Endothelial cell (in vitro differentiated cells): Measurements from ENCODE around the gene TM7SF3. TPM values are rescaled to one million over a fixed set of nuclear protein-coding genes. Genes with fewer than 3 reads are reported as not detected.
"Not testable (repeated sequence)": the region's sequence is repeated elsewhere in the genome, so short reads cannot be mapped to it uniquely, and the experiment has no call there.

Experiments used
- DNase-seq: peaks from one replicate; pipeline ENCODE4 v3.0.0; 2021; ENCODE audit warnings: low spot score
- H3K27ac Mint-ChIP-seq: one replicate; pipeline ENCODE4 v1.8.0; 2021; ENCODE audit warnings: mixed read lengths, inconsistent platforms; ENCODE audit not compliant: unreplicated experiment
- H3K27me3 Mint-ChIP-seq: one replicate; pipeline ENCODE4 v1.8.0; 2021; ENCODE audit warnings: mild to moderate bottlenecking, moderate library complexity, mixed read lengths, inconsistent platforms; ENCODE audit not compliant: unreplicated experiment
- H3K36me3 Mint-ChIP-seq: one replicate; pipeline ENCODE4 v1.8.0; 2021; ENCODE audit warnings: mild to moderate bottlenecking, low read depth, mixed read lengths, inconsistent platforms; ENCODE audit not compliant: unreplicated experiment
- H3K4me1 Mint-ChIP-seq: one replicate; pipeline ENCODE4 v1.8.0; 2021; ENCODE audit warnings: mild to moderate bottlenecking, mixed read lengths, inconsistent platforms; ENCODE audit not compliant: unreplicated experiment
- H3K4me3 Mint-ChIP-seq: one replicate; pipeline ENCODE4 v1.8.0; 2021; ENCODE audit warnings: mild to moderate bottlenecking, mixed read lengths, inconsistent platforms; ENCODE audit not compliant: unreplicated experiment
- H3K9me3 Mint-ChIP-seq: one replicate; pipeline ENCODE4 v1.8.0; 2021; ENCODE audit warnings: mixed read lengths, inconsistent platforms; ENCODE audit not compliant: unreplicated experiment
- total RNA-seq: library from RNA; stranded (reverse); fragmentation: NEBNext Ultra II Directional; extraction: Animal tissue kit (Norgen Biotek cat#: 25700); gene quantifications from one replicate; pipeline ENCODE4 v1.2.1, GENCODE V29; 2021; ENCODE audit not compliant: unreplicated experiment
- TF ChIP-seq, protein P1 (sequence below): fragments of 200-600 bp; sonication (generic); IDR thresholded peaks from one replicate; pipeline ENCODE4 v1.5.0; 2021; ENCODE audit warnings: antibody characterized with exemption; ENCODE audit not compliant: unreplicated experiment

TM7SF3 gene
- total RNA-seq, 1 donor from 2014 or later, result 72.9 TPM

- no peak overlapping the region for H3K27ac Mint-ChIP-seq
- peaks cover 17% of the 10 kb centered on the region for H3K36me3 Mint-ChIP-seq
- TF ChIP-seq, protein P1, sequence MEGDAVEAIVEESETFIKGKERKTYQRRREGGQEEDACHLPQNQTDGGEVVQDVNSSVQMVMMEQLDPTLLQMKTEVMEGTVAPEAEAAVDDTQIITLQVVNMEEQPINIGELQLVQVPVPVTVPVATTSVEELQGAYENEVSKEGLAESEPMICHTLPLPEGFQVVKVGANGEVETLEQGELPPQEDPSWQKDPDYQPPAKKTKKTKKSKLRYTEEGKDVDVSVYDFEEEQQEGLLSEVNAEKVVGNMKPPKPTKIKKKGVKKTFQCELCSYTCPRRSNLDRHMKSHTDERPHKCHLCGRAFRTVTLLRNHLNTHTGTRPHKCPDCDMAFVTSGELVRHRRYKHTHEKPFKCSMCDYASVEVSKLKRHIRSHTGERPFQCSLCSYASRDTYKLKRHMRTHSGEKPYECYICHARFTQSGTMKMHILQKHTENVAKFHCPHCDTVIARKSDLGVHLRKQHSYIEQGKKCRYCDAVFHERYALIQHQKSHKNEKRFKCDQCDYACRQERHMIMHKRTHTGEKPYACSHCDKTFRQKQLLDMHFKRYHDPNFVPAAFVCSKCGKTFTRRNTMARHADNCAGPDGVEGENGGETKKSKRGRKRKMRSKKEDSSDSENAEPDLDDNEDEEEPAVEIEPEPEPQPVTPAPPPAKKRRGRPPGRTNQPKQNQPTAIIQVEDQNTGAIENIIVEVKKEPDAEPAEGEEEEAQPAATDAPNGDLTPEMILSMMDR, result no peak
- H3K9me3 Mint-ChIP-seq, result no peaks in the 10 kb centered on the region
- no peak for DNase-seq
- no peaks in the 10 kb centered on the region for H3K4me1 Mint-ChIP-seq
- H3K27me3 Mint-ChIP-seq, result no peaks in the 10 kb centered on the region
- no peak overlapping the region for H3K4me3 Mint-ChIP-seq
Observed at GRCh38 chr12:26966842-26967241, 47.3 kb downstream of the TM7SF3 start.

DNA sequence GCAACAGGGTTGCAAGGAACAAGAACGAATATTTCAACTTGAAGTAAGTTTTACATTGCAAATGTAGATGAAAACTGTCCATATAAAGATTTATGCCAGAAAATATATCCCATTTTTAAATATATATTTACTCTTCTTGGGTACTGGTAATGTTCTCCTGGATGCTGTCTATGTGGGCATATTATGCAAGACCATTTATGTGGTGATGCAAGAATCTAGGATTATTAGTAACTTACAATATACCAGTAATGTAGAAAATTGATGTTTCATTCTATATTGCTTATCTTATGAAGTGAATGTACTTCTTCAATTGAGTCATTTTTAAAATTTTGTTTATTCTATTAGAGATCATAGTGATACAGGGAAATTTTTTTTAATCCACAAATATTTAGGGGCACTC is 50.8 kb downstream of the TM7SF3 start:
- Mint-ChIP-seq H3K9me3 (no peaks in the 10 kb centered on the region), H3K4me1 (no peaks in the 10 kb centered on the region), H3K27ac (no peak overlapping the region), H3K27me3 (no peaks in the 10 kb centered on the region), H3K36me3 (peaks cover 14% of the 10 kb centered on the region), H3K4me3 (no peak overlapping the region)
- DNase-seq, result no peak
- TF ChIP-seq, protein P1, result no peak

GRCh38 chr12:26961803-26962202 is 52.4 kb downstream of the TM7SF3 start:
- Mint-ChIP-seq H3K27ac (no peak overlapping the region), H3K27me3 (no peaks in the 10 kb centered on the region), H3K36me3 (peaks cover 12% of the 10 kb centered on the region), H3K9me3 (no peaks in the 10 kb centered on the region), H3K4me1 (no peaks in the 10 kb centered on the region), H3K4me3 (no peak overlapping the region)
- TF ChIP-seq, protein P1, result no peak
- DNase-seq, result no peak

GRCh38 chr12:26961391-26961790 is 52.8 kb downstream of the TM7SF3 start:
- not testable (repeated sequence) for DNase-seq, H3K27ac Mint-ChIP-seq, H3K27me3 Mint-ChIP-seq, H3K4me1 Mint-ChIP-seq, H3K4me3 Mint-ChIP-seq, H3K9me3 Mint-ChIP-seq
- H3K36me3 Mint-ChIP-seq, result peaks cover 15% of the 10 kb centered on the region

DNA sequence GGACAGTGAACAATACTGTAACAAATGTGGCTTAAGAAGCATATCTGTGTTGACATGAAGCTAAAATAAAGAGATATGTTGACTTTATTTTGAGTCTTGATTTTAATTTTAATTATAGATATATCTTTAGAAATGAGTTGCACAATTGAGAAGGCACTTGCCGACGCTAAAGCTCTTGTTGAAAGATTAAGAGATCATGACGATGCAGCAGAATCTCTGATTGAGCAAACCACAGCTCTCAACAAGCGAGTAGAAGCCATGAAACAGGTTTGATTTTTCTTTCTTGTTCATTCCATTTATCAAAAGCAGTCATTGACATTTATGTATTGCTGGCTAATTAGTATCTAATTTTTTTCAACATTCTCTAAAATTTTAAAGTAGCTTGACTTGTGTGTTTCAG is 60.2 kb downstream of the TM7SF3 start:
- TF ChIP-seq, protein P1, result no peak
- Mint-ChIP-seq H3K27ac (no peak overlapping the region), H3K27me3 (peaks cover 2% of the 10 kb centered on the region), H3K4me3 (no peak overlapping the region), H3K4me1 (peaks cover 4% of the 10 kb centered on the region), H3K9me3 (no peaks in the 10 kb centered on the region), H3K36me3 (peaks cover 7% of the 10 kb centered on the region)
- DNase-seq, result no peak

- no peak for DNase-seq
- TF ChIP-seq, protein P1, result no peak
- peaks cover 2% of the 10 kb centered on the region for H3K27me3 Mint-ChIP-seq
- H3K36me3 Mint-ChIP-seq, result peaks cover 9% of the 10 kb centered on the region
- no peaks in the 10 kb centered on the region for H3K9me3 Mint-ChIP-seq
- peaks cover 4% of the 10 kb centered on the region for H3K4me1 Mint-ChIP-seq
- no peak overlapping the region for H3K4me3 Mint-ChIP-seq
- H3K27ac Mint-ChIP-seq, result no peak overlapping the region
Observed at GRCh38 chr12:26953447-26953846, 60.7 kb downstream of the TM7SF3 start.
